ENCODE results near the gene GUK1. TPM values are rescaled to one million over a fixed set of nuclear protein-coding genes. Genes with fewer than 3 reads are reported as not detected.
A peak's percentile ranks its signal among the peaks of the same experiment; 100 is the strongest.
"Not testable (repeated sequence)": the region's sequence is repeated elsewhere in the genome, so short reads cannot be mapped to it uniquely, and the experiment has no call there.

The GUK1 gene
- total RNA-seq, 6 experiments from 2014 or later: 215 to 313 (median 247) TPM

- peak; percentile 57 for TF ChIP-seq CTCF (IDR thresholded peaks at IDR 0.05)
- Mint-ChIP-seq H3K4me3 (peak within 1 kb of the TSS; percentile 92), H3K4me1 (ENCODE audit: low read depth) (peaks cover 23% of the 10 kb centered on the region), H3K9me3 (no peaks in the 10 kb centered on the region), H3K27me3 (ENCODE audit: insufficient read depth) (peaks cover 6% of the 10 kb centered on the region), H3K36me3 (ENCODE audit: low read depth) (no peaks in the 10 kb centered on the region), H3K27ac (peak within 1 kb of the TSS; percentile 82)
- DNase-seq: peak; percentile 93
These were observed 30.8 kb upstream of the GUK1 start, which contains the start of gene MRPL55 for GRCh38 chr1:228109073-228109961. TSS of gene MRPL55 (minus strand) at chr1:228109299. CDS start at chr1:228108260, 1,039 bp downstream.

GRCh38 chr1:228109962-228110488 is 30.1 kb upstream of the GUK1 start:
- DNase-seq: no peak
- no peaks in the 10 kb centered on the region for H3K9me3 Mint-ChIP-seq
- H3K27me3 Mint-ChIP-seq (ENCODE audit: insufficient read depth): peaks cover 6% of the 10 kb centered on the region
- peak overlapping the region; percentile 82 for H3K27ac Mint-ChIP-seq
- peak overlapping the region; percentile 92 for H3K4me3 Mint-ChIP-seq
- H3K36me3 Mint-ChIP-seq (ENCODE audit: low read depth): no peaks in the 10 kb centered on the region
- peaks cover 18% of the 10 kb centered on the region for H3K4me1 Mint-ChIP-seq (ENCODE audit: low read depth)
- TF ChIP-seq CTCF (IDR thresholded peaks at IDR 0.05): no peak

GRCh38 chr1:228110556-228110955 is 29.5 kb upstream of the GUK1 start:
- Mint-ChIP-seq H3K9me3 (no peaks in the 10 kb centered on the region), H3K4me3 (no peak overlapping the region), H3K27me3 (ENCODE audit: insufficient read depth) (peaks cover 6% of the 10 kb centered on the region), H3K27ac (no peak overlapping the region), H3K36me3 (ENCODE audit: low read depth) (no peaks in the 10 kb centered on the region), H3K4me1 (ENCODE audit: low read depth) (peaks cover 18% of the 10 kb centered on the region)
- no peak for TF ChIP-seq CTCF (IDR thresholded peaks at IDR 0.05)
- no peak for DNase-seq

- not testable (repeated sequence) for H3K4me3 Mint-ChIP-seq; H3K36me3 Mint-ChIP-seq (ENCODE audit: low read depth); DNase-seq; H3K27me3 Mint-ChIP-seq (ENCODE audit: insufficient read depth); H3K9me3 Mint-ChIP-seq; H3K27ac Mint-ChIP-seq
- peaks cover 18% of the 10 kb centered on the region for H3K4me1 Mint-ChIP-seq (ENCODE audit: low read depth)
These were observed 28.8 kb upstream of the GUK1 start for GRCh38 chr1:228111315-228111714.

- Mint-ChIP-seq H3K27ac (no peak overlapping the region), H3K9me3 (peaks cover 5% of the 10 kb centered on the region), H3K36me3 (ENCODE audit: low read depth) (no peaks in the 10 kb centered on the region), H3K4me3 (no peak overlapping the region), H3K4me1 (ENCODE audit: low read depth) (peaks cover 18% of the 10 kb centered on the region), H3K27me3 (ENCODE audit: insufficient read depth) (peaks cover 6% of the 10 kb centered on the region)
- DNase-seq: no peak
- TF ChIP-seq CTCF (IDR thresholded peaks at IDR 0.05): no peak
These were observed 27.9 kb upstream of the GUK1 start for GRCh38 chr1:228112167-228112566.

- Mint-ChIP-seq H3K27me3 (ENCODE audit: insufficient read depth) (peaks cover 6% of the 10 kb centered on the region), H3K9me3 (peaks cover 8% of the 10 kb centered on the region), H3K27ac (no peak overlapping the region), H3K4me3 (no peak overlapping the region), H3K4me1 (ENCODE audit: low read depth) (peaks cover 18% of the 10 kb centered on the region), H3K36me3 (ENCODE audit: low read depth) (peaks cover 3% of the 10 kb centered on the region)
- DNase-seq: no peak
- no peak for TF ChIP-seq CTCF (IDR thresholded peaks at IDR 0.05)
These were observed 27.5 kb upstream of the GUK1 start for GRCh38 chr1:228112617-228113016.

Data from HFFc6 (cell line).